Lung microvascular endothelial cell (primary cell): Measurements from ENCODE around the gene SUMO1. TPM values are rescaled to one million over a fixed set of nuclear protein-coding genes. Genes with fewer than 3 reads are reported as not detected.

Source experiments
- DNase-seq, 2 donors: peaks; one replicate each; pipeline versions ENCODE4 v3.0.0 to v3.0.0-alpha.2; 2010; ENCODE audit warnings: low read depth in 2 of 2
- total RNA-seq: library from RNA; depleted of rRNA; stranded (reverse); fragments of >200 nt; gene quantifications from 2 replicates; pipeline ENCODE4 v1.2.1, GENCODE V29; 2014

The SUMO1 gene
- total RNA-seq, 1 donor from 2014 or later = 96.0 TPM

- no peak for DNase-seq
Measured at GRCh38 chr2:202201220-202202160, 36.9 kb downstream of the SUMO1 start.

GRCh38 chr2:202196727-202197126 lies 41.7 kb downstream of the SUMO1 start:
- DNase-seq = no peak

GRCh38 chr2:202194418-202194817 lies 44.0 kb downstream of the SUMO1 start:
- no peak for DNase-seq

DNA sequence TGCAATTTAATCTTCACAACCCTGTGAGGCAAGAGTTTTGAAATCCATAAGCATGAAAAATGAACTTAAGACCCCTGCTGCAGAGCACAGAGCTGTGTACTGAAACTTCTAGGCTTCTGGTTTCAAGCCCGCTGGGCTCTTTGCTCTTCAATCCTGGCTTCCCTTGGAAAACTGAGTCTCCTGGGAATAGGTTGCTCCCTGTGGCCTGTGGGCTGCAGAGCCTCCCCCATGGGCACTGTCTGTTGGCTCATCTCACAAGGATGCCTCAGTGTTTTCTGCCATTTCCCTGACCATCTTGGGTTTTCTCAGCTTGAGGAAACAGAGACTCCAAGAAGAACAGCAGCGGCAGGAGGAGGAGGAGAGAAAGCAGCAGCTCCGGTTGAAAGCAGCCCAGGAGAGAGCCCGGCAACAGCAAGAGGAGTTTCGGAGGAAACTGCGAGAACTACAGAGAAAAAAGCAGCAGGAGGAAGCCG lies 44.5 kb downstream of the SUMO1 start:
- no peak for DNase-seq

GRCh38 chr2:202193305-202193704 lies 45.1 kb downstream of the SUMO1 start:
- no peak for DNase-seq

GRCh38 chr2:202187570-202187969 lies 50.8 kb downstream of the SUMO1 start:
- no peak for DNase-seq

DNA sequence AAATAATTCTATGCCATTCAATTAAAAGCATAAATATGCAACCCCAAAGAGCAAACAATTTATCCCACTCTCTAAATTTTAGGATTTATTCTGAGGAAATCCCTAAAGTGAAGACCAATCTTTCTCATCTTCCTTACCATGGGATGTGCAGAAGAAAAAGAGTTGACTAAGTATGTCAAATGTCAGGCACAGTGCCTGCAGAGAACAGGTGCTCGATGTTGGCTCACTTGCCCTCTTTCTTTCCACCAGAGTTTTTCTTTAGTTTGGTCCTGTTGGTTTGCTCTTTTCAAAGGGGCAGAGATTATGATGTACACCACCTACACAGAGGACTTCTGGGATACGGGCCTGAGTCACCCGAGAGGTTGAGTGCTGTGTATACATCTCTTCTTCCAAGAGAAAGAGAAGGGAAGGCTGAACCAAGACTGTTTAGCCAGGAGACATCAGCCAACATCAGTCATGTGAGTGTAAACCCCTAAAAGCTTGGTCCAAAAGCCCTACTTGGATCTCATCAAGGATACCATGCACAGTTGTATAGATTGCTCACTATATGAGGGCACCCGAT lies 51.7 kb downstream of the SUMO1 start:
- DNase-seq = no peak

DNA sequence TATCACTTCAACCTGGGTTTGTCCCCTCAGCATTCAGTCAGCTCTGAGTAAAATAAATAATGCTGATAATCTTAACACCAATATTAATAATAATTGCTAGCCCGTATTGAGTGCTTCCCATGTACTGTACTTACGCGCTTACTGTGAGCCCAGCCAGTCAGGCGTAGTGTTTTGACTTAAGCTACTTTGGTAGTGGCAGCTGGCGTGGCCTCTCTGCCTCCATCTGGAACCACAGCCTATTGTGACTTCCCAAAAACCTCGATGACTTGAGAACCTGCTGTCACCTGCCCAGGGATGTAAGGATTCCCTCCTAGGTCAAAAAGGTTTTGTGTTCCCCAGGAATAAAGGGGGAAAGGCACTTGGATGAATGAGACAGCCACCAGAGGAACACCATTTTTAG lies 53.2 kb downstream of the SUMO1 start:
- DNase-seq = no peak

DNA sequence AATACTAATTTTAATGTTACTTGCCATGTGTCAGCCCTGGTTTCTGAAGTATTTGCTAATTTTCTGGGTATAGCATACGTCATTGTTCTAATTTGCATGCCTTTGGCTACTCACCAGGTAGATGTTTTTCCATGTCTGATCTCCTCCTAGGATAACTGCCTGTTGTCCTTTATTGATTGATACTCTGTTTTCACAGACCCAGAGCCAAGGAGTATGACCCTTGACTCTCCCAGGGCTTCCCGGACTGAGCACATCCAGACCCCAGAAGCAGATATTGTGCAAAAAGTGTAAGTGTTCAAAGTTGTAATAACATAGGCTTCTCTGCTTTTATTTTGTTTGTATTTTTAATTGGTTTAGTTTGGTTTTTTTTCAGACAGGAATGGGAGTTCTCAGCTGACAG lies 53.8 kb downstream of the SUMO1 start:
- no peak for DNase-seq

GRCh38 chr2:202178346-202178958 lies 59.9 kb downstream of the SUMO1 start:
- DNase-seq = peak; percentile 66 to 72

DNA sequence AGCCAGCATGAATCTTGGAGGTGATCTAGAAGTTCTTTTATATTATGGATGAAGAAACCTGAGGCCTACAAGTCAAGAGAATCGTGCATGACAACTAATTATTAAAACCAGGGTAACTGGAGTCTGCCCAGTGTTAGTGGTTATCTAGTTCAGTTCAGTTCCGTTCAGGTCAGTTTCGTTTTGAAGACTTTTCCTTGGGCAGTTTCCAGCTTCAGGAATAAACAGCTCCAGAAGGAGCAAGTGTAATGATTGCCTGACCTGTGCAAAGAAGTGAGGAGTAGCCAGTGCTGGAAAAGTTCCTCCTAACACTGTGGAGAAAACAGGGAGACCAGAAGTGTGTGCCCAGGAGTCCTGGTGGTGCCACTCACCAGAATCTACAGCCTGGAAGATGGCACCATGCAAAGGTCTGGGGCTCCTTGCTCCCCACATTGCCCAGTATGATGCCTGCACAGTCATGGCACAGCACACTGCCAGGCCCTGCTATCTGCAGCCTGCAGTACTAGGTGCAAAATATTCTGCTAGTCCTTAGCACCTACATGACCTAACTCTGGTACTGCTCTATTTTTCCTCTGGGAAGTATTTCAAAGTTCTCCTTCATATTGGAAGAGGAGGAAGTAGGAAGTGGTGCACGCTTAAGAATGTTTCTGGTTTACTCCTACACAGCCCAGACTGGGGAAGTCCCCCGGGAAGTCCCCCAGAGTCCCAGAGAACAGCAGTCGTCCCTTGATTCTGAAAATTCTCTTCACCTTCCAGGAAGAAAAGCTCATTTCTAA lies 65.8 kb downstream of the SUMO1 start:
- peak in 1 of 2 donors; percentile 18 for DNase-seq

DNA sequence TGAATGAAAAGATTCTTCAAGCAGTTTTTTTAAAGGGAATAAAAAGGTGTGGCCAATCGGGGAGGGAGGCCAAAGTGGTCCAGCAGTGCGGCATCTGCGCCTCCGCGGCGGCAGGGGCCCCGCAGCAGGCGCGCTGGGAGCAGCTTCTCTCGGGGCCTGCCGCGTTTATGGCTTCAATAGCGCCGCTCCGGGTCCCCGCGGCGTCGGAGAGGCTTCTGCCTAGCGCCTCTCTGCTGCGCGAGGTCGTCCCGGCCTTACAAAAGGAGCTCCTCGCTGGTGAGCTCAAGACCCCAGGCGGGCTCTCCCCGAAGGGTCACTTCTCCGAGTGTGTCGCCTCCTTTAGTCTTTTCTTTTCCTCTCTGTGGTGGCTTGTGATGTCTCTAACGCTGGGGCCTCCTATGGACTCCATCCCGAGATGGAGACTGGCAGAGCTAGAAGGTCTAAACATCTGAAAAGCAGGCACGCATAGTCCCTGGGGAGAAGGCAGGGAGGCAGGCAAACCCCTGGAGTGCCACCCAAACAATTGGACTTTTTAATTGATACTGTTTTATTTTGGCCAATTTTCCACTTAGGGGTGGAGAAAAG lies 67.1 kb downstream of the SUMO1 start:
- DNase-seq = peak; percentile 6 to 17

DNA sequence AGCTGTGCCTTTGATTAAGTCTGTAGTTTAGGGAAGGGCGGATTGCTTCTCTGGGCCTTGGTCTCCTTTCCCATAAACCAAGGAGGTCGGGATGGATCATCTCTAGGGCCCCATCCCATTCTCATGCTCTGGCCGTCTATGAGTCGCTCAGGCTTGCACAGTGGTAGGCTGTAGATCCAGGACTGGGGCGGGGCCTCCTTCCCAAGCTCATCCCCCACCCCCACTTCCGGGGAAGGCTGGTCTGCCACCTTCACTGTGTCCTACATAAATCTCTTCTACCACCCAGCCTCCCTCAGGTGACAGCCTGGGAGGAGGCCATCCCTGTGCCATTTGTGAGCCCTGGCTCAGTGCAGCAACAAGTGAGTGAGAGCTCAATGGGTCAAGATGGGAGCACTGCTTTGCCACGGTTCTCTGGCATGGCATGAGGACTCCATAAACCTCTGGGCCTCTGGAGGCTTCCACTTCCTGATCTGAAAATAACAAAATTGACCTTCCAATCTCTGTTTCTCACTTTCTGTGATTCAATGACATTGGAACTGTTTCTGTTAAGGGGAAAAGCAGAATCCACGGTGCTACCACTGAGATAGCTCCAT lies 68.5 kb downstream of the SUMO1 start:
- DNase-seq = no peak

DNA sequence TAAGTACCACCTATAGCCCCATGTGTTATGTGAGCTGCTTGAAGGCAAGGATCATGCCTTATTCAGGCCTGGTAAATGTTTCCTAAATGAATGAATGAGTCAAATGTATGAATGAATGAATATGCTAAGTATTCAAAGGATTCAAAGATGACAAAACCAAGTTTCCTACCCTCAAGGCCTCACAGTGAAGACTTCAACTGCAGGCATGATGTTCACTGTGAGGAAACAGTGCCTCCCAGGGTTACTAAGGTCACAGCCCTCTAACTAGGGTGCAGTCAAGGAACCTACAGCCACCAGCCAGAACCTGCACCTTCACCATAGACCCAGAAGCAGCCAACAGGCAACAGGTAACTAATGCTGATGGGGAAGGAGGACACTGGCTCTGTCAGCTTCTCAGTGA lies 69.3 kb downstream of the SUMO1 start:
- DNase-seq = no peak

DNA sequence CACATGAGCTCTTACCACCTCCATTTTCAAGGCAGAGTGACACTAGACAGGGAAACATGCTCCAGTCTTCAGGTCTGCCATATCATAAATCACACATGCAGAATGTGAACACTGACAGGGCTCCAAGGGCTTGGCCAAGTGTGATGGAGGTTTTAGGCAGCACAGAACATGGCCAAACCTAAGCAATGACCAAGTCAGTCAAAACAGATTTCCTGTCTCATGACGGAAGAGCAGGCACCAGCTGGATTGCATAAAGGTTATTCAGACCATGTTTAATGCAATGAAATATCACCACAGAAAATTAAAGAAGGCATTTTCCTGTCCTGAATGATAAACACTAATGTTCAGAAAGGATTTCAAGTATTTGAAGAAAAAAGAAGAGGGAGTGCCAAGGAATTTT lies 72.5 kb downstream of the SUMO1 start:
- no peak for DNase-seq

- no peak for DNase-seq
Measured at GRCh38 chr2:202165208-202165607, 73.2 kb downstream of the SUMO1 start.

DNA sequence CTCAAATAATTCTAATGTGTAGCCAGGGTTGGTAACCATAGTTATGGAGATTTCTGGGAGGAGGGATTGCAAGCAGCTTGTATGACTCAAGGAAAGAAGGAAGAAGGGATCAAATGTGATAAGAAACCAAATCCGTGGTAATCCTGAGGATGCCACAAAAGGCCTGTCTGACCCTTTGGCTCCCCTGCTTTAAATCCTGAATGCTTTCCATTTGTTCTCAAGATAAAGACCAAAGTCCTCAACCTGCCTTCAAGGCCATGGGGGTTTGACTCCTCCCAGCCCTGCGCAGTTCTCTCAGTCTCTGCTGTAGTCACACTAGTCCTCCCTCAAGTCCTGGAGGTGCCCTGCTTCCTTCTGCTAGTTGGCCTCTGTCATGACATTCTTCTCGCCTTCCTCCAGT lies 74.0 kb downstream of the SUMO1 start:
- DNase-seq = no peak

GRCh38 chr2:202161151-202161835 lies 77.1 kb downstream of the SUMO1 start:
- no peak for DNase-seq

- DNase-seq = peak in 1 of 2 donors; percentile 7
Measured at GRCh38 chr2:202158796-202159195, 79.6 kb downstream of the SUMO1 start.
